Fibroblast of lung (primary cell): Measurements from ENCODE around the gene NCBP3.

Experiments used
- EZH2 ChIP-seq: IDR thresholded peaks from 2 replicates; pipeline ENCODE4 v1.5.1; 2012; ENCODE audit warnings: low read length, control low read depth, mild to moderate bottlenecking; ENCODE audit errors: missing control alignments
- TF ChIP-seq, protein P1 (sequence below), 2 donors: IDR thresholded peaks in 1 of 2; conservative IDR thresholded peaks in 1 of 2; 1 replicate in 1 of 2; 2 replicates in 1 of 2; pipeline ENCODE4 v1.5.1; 2011 to 2012; ENCODE audit warnings: low read length in 2 of 2, control low read depth in 1 of 2, inconsistent platforms in 1 of 2, low read depth in 1 of 2, mild to moderate bottlenecking in 1 of 2

DNA sequence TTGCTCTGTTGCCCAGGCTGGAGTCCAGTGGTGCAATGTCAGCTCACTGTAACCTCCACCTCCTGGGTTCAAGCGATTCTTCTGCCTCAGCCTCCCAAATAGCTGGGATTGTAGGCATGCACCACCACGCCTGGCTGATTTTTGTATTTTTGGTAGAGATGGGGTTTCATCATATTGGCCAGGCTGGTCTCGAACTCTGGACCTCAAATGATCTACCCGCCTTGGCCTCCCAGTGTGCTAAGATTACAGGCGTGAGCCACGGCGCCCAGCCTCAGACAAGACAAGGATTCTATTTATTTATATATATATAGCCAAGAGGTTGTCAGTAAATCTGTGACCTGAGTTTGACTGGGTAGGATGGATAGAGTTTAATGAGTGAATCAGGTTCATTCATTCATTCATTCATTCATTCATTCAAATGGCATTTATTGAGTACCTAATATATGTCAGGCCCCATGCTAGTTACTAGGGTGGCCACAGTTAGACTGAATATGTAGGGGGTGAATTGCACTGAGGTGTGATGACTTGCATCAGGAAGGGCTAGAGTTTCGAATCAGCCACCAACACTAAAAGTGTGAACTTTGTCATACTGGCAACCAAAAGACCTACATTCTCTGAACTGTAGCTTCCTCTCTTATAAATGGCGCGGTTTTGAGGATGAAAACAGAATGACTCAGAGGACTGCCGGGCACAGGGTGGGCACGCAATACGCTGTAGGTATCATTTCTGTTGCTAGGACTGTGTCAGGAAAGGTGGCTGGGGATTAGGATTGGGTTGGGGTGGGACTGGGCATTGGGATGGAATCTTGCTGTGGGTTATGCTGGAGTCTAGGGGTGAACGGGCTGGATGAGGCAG, 82.9 kb downstream of the NCBP3 start:
- TF ChIP-seq, protein P1, sequence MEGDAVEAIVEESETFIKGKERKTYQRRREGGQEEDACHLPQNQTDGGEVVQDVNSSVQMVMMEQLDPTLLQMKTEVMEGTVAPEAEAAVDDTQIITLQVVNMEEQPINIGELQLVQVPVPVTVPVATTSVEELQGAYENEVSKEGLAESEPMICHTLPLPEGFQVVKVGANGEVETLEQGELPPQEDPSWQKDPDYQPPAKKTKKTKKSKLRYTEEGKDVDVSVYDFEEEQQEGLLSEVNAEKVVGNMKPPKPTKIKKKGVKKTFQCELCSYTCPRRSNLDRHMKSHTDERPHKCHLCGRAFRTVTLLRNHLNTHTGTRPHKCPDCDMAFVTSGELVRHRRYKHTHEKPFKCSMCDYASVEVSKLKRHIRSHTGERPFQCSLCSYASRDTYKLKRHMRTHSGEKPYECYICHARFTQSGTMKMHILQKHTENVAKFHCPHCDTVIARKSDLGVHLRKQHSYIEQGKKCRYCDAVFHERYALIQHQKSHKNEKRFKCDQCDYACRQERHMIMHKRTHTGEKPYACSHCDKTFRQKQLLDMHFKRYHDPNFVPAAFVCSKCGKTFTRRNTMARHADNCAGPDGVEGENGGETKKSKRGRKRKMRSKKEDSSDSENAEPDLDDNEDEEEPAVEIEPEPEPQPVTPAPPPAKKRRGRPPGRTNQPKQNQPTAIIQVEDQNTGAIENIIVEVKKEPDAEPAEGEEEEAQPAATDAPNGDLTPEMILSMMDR (conservative IDR thresholded peaks at IDR 0.05 in 1 of 2, IDR thresholded peaks at IDR 0.05 in 1 of 2; ENCODE audit: low read depth in 1 of 2, low read length in 2 of 2): no peak
- no peak for TF ChIP-seq EZH2
